ENCODE measurements around the gene AOX1.

- TF ChIP-seq E2F6 (IDR thresholded peaks at IDR 0.05; ENCODE audit: borderline replicate concordance in 1 of 2, extremely low read depth in 1 of 2, insufficient read depth in 1 of 2, insufficient read length in 1 of 2, low read depth in 1 of 2, low read length in 1 of 2, poor library complexity in 1 of 2, severe bottlenecking in 1 of 2) (no peak), POLR2A (conservative IDR thresholded peaks at IDR 0.05) (no peak)
Observed at GRCh38 chr2:200538139-200538538, 47.7 kb upstream of the AOX1 start.

Data from K562 (cell line).